ENCODE data around the gene ZNF724. TPM values are rescaled to one million over a fixed set of nuclear protein-coding genes. Genes with fewer than 3 reads are reported as not detected.
"Not testable (repeated sequence)": the region's sequence is repeated elsewhere in the genome, so short reads cannot be mapped to it uniquely, and the experiment has no call there.

Gene ZNF724
- total RNA-seq, 1 donor from 2014 or later: 19.9 TPM

- Mint-ChIP-seq H3K9me3 (peaks cover 15% of the 10 kb centered on the region), H3K4me3 (no peak overlapping the region), H3K27ac (no peak overlapping the region), H3K4me1 (ENCODE audit: unreplicated experiment) (no peaks in the 10 kb centered on the region), H3K36me3 (peaks cover 4% of the 10 kb centered on the region), H3K27me3 (no peaks in the 10 kb centered on the region)
- peak; percentile 74 for TF ChIP-seq CTCF (conservative IDR thresholded peaks at IDR 0.05)
- DNase-seq (ENCODE audit: extremely low spot score, unreplicated experiment): no peak
Measured at GRCh38 chr19:23283925-23284324, 33.7 kb upstream of the ZNF724 start.

- H3K4me1 Mint-ChIP-seq (ENCODE audit: unreplicated experiment): no peaks in the 10 kb centered on the region
- peaks cover 2% of the 10 kb centered on the region for H3K36me3 Mint-ChIP-seq
- no peak overlapping the region for H3K4me3 Mint-ChIP-seq
- no peak for TF ChIP-seq CTCF (conservative IDR thresholded peaks at IDR 0.05)
- no peaks in the 10 kb centered on the region for H3K27me3 Mint-ChIP-seq
- DNase-seq (ENCODE audit: extremely low spot score, unreplicated experiment): no peak
- H3K9me3 Mint-ChIP-seq: peaks cover 12% of the 10 kb centered on the region
- no peak overlapping the region for H3K27ac Mint-ChIP-seq
Measured at GRCh38 chr19:23281663-23282276, 31.6 kb upstream of the ZNF724 start.

- H3K27me3 Mint-ChIP-seq; H3K4me1 Mint-ChIP-seq (ENCODE audit: unreplicated experiment); H3K9me3 Mint-ChIP-seq; DNase-seq (ENCODE audit: extremely low spot score, unreplicated experiment); H3K36me3 Mint-ChIP-seq; H3K4me3 Mint-ChIP-seq: not testable (repeated sequence)
- H3K27ac Mint-ChIP-seq: peak overlapping the region; percentile 71
Measured at GRCh38 chr19:23278118-23278517, 27.9 kb upstream of the ZNF724 start.

GRCh38 chr19:23273590-23274412 lies 23.6 kb upstream of the ZNF724 start:
- H3K9me3 Mint-ChIP-seq: no peaks in the 10 kb centered on the region
- peak overlapping the region; percentile 98 for H3K27ac Mint-ChIP-seq
- no peak for TF ChIP-seq CTCF (conservative IDR thresholded peaks at IDR 0.05)
- H3K27me3 Mint-ChIP-seq: no peaks in the 10 kb centered on the region
- peak; percentile 90 for DNase-seq (ENCODE audit: extremely low spot score, unreplicated experiment)
- peaks cover 16% of the 10 kb centered on the region for H3K4me1 Mint-ChIP-seq (ENCODE audit: unreplicated experiment)
- H3K36me3 Mint-ChIP-seq: peaks cover 19% of the 10 kb centered on the region
- peak overlapping the region; percentile 98 for H3K4me3 Mint-ChIP-seq

GRCh38 chr19:23273022-23273589 lies 22.9 kb upstream of the ZNF724 start:
- Mint-ChIP-seq H3K36me3 (peaks cover 21% of the 10 kb centered on the region), H3K27ac (peak overlapping the region; percentile 98), H3K4me3 (peak overlapping the region; percentile 98), H3K27me3 (no peaks in the 10 kb centered on the region), H3K4me1 (ENCODE audit: unreplicated experiment) (peaks cover 16% of the 10 kb centered on the region), H3K9me3 (no peaks in the 10 kb centered on the region)
- no peak for TF ChIP-seq CTCF (conservative IDR thresholded peaks at IDR 0.05)
- no peak for DNase-seq (ENCODE audit: extremely low spot score, unreplicated experiment)
